Keratinocyte (primary cell): Measurements from ENCODE around the gene AKAP6. TPM values are rescaled to one million over a fixed set of nuclear protein-coding genes. Genes with fewer than 3 reads are reported as not detected.

Experiments used
- DNase-seq: peaks from one replicate; pipeline ENCODE4 v3.0.0-alpha.2; 2011; ENCODE audit warnings: low read depth, missing footprints, low spot score
- FAIRE-seq: peaks from 2 replicates; lab custom pipeline; 2011; peaks lifted over from hg19 to GRCh38; lab: Jason Lieb, UNC
- H2AFZ ChIP-seq: 2 replicates; pipeline ENCODE4 v1.6.0; 2012; ENCODE audit warnings: low read length, control low read depth, inconsistent platforms; ENCODE audit not compliant: control insufficient read depth
- H3K27ac ChIP-seq: 2 replicates; pipeline ENCODE4 v1.5.1; 2011; ENCODE audit warnings: low read length; ENCODE audit not compliant: control insufficient read depth, insufficient read depth
- H3K27me3 ChIP-seq: 3 replicates; pipeline ENCODE4 v1.6.0; 2011; ENCODE audit warnings: low read length; ENCODE audit not compliant: control insufficient read depth, insufficient read depth; ENCODE audit errors: extremely low read depth
- H3K36me3 ChIP-seq, 2 experiments: 2 replicates in 1 of 2; 3 replicates in 1 of 2; pipeline ENCODE4 v1.5.1; 2011; ENCODE audit warnings: low read length in 2 of 2, mild to moderate bottlenecking in 1 of 2; ENCODE audit not compliant: control insufficient read depth in 2 of 2, insufficient read depth in 2 of 2; ENCODE audit errors: extremely low read depth in 1 of 2
- H3K4me1 ChIP-seq: 3 replicates; pipeline ENCODE4 v1.5.1; 2011; ENCODE audit warnings: low read length; ENCODE audit not compliant: control insufficient read depth, insufficient read depth; ENCODE audit errors: extremely low read depth
- H3K4me2 ChIP-seq: 3 replicates; pipeline ENCODE4 v1.6.0; 2011; ENCODE audit warnings: low read depth, low read length; ENCODE audit not compliant: control insufficient read depth, insufficient read depth; ENCODE audit errors: extremely low read depth
- H3K4me3 ChIP-seq, 3 experiments: fragments of 200-600 bp in 1 of 3; sonication (generic) in 1 of 3; 2 replicates in 2 of 3; 3 replicates in 1 of 3; pipeline ENCODE4 v1.5.1; 2011 to 2016; ENCODE audit warnings: low read length in 3 of 3, mild to moderate bottlenecking in 3 of 3, control low read depth in 2 of 3, inconsistent platforms in 1 of 3, low read depth in 1 of 3, mixed read lengths in 1 of 3, mixed run types in 1 of 3, moderate library complexity in 1 of 3; ENCODE audit not compliant: control insufficient read depth in 2 of 3, insufficient read depth in 2 of 3; ENCODE audit errors: extremely low read depth in 1 of 3
- H3K79me2 ChIP-seq: 2 replicates; pipeline ENCODE4 v1.6.0; 2012; ENCODE audit warnings: low read length; ENCODE audit not compliant: control insufficient read depth, insufficient read depth
- H3K9ac ChIP-seq: 3 replicates; pipeline ENCODE4 v1.6.0; 2011; ENCODE audit warnings: low read length; ENCODE audit not compliant: control insufficient read depth, insufficient read depth; ENCODE audit errors: extremely low read depth
- H3K9me1 ChIP-seq: 3 replicates; pipeline ENCODE4 v1.6.0; 2011; ENCODE audit warnings: low read length; ENCODE audit not compliant: control insufficient read depth, insufficient read depth; ENCODE audit errors: extremely low read depth
- H3K9me3 ChIP-seq: 2 replicates; pipeline ENCODE4 v1.5.1; 2012; ENCODE audit warnings: low read depth, low read length; ENCODE audit not compliant: control insufficient read depth
- H4K20me1 ChIP-seq: 3 replicates; pipeline ENCODE4 v1.6.0; 2011; ENCODE audit warnings: low read length; ENCODE audit not compliant: control insufficient read depth, insufficient read depth; ENCODE audit errors: extremely low read depth
- EZH2 ChIP-seq: IDR thresholded peaks from one replicate; pipeline ENCODE4 v1.6.1; 2012; ENCODE audit warnings: inconsistent platforms, mild to moderate bottlenecking, low read length, moderate library complexity
- dilution Hi-C: fragments of 300-500 bp; cut with MboI; formaldehyde crosslinking; loops from one replicate; pipeline ENCODE4 v1.7.0; 2020; ENCODE audit warnings: low sequenced_read_pairs; ENCODE audit not compliant: extremely low pct_ligation_motif_present
- polyA plus RNA-seq, 5 experiments: library from polyadenylated mRNA; depleted of rRNA in 3 of 5; stranded (reverse) in 3 of 5; stranded (forward) in 1 of 5; unstranded in 1 of 5; fragments of >200 nt; gene quantifications; 1 replicate in 1 of 5; 2 replicates in 3 of 5; 3 replicates in 1 of 5; pipeline versions ENCODE4 v1.2.1 to v1.2.3, GENCODE V29; 2011 to 2012; ENCODE audit warnings: missing spikeins in 2 of 5, low read depth in 1 of 5, low replicate concordance in 1 of 5
- TF ChIP-seq, protein P1 (sequence below), 3 experiments: IDR thresholded peaks in 1 of 3; conservative IDR thresholded peaks in 1 of 3; optimal IDR thresholded peaks in 1 of 3; 2 replicates in 2 of 3; 3 replicates in 1 of 3; pipeline versions ENCODE3 to v1.5.1; 2011; ENCODE audit warnings: low read length in 3 of 3, mild to moderate bottlenecking in 3 of 3, moderate library complexity in 2 of 3, control low read depth in 1 of 3, inconsistent platforms in 1 of 3; ENCODE audit not compliant: insufficient read depth in 2 of 3; ENCODE audit errors: extremely low read depth in 1 of 3

AKAP6 gene
- polyA plus RNA-seq, 1 donor (not counting 4 experiments of a cell fraction or from before 2014, with no cell fraction given) = 2.0 TPM

DNA sequence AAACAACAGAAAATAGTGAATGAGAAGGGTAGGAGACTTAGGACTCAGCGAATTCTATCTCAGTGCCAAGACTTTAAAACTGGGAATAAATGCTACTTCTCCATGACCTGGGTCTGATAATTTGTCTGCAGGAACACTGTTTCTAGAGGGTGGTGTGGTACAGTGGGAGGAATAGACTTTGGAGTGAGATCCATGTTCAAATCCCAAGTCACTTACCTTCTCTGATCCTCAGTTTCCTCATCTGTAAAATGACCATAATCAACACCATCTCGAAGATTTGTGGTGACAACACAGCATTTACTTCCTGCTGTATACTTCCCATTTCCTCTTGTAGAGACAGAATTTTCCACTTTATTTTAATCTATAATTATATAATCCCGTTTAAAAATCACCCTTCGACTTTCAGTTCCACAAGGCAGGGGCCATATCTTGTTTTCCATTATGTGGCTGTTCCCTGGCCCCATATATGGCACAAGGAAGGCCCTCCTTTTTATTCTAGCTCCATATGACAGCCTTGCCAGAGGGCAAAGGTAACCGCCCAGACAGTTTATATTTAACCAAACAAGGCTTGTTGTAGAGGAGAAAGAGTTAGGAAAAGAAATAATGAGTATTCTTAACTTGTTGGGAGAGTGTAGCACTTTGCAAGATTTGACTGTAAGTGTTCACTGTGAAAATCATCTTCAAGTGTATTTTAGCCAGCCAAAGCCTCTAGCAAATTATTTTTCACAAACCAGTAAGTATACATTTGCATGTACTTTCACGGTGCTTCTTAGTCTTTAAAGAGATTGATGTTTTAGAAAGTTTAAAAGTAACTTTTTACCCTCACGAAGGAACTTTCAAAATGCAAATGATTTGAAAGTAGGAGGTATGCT, 243.1 kb downstream of the AKAP6 start:
- H3K79me2 ChIP-seq = no peaks in the 10 kb centered on the region
- DNase-seq (no peak), FAIRE-seq (no peak)
- no peaks in the 10 kb centered on the region for H3K36me3 ChIP-seq
- no peak overlapping the region for H3K4me2 ChIP-seq
- H3K4me1 ChIP-seq = peaks cover 3% of the 10 kb centered on the region
- H3K9ac ChIP-seq = no peak overlapping the region
- no peak overlapping the region for H3K4me3 ChIP-seq
- H4K20me1 ChIP-seq = no peaks in the 10 kb centered on the region
- no peak overlapping the region for H3K27ac ChIP-seq
- peaks cover 5% of the 10 kb centered on the region for H3K27me3 ChIP-seq
- H2AFZ ChIP-seq = no peak overlapping the region
- no peaks in the 10 kb centered on the region for H3K9me3 ChIP-seq
- dilution Hi-C loops = no loop called here
- no peaks in the 10 kb centered on the region for H3K9me1 ChIP-seq
- TF ChIP-seq EZH2 = no peak
- TF ChIP-seq, protein P1, sequence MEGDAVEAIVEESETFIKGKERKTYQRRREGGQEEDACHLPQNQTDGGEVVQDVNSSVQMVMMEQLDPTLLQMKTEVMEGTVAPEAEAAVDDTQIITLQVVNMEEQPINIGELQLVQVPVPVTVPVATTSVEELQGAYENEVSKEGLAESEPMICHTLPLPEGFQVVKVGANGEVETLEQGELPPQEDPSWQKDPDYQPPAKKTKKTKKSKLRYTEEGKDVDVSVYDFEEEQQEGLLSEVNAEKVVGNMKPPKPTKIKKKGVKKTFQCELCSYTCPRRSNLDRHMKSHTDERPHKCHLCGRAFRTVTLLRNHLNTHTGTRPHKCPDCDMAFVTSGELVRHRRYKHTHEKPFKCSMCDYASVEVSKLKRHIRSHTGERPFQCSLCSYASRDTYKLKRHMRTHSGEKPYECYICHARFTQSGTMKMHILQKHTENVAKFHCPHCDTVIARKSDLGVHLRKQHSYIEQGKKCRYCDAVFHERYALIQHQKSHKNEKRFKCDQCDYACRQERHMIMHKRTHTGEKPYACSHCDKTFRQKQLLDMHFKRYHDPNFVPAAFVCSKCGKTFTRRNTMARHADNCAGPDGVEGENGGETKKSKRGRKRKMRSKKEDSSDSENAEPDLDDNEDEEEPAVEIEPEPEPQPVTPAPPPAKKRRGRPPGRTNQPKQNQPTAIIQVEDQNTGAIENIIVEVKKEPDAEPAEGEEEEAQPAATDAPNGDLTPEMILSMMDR (optimal IDR thresholded peaks at IDR 0.05 in 1 of 3, IDR thresholded peaks at IDR 0.05 in 1 of 3, conservative IDR thresholded peaks at IDR 0.05 in 1 of 3; ENCODE audit: extremely low read depth in 1 of 3, insufficient read depth in 2 of 3, low read length in 3 of 3) = no peak

GRCh38 chr14:32572867-32573150, 243.7 kb downstream of the AKAP6 start:
- Histone ChIP-seq H3K4me3 (no peak overlapping the region), H4K20me1 (no peaks in the 10 kb centered on the region), H3K9me3 (no peaks in the 10 kb centered on the region), H3K9me1 (no peaks in the 10 kb centered on the region), H3K4me1 (peaks cover under 1% of the 10 kb centered on the region), H3K27me3 (peaks cover 5% of the 10 kb centered on the region), H3K36me3 (no peaks in the 10 kb centered on the region), H3K27ac (no peak overlapping the region), H3K4me2 (no peak overlapping the region), H3K9ac (no peak overlapping the region), H3K79me2 (no peaks in the 10 kb centered on the region), H2AFZ (no peak overlapping the region)
- FAIRE-seq (no peak), DNase-seq (no peak)
- TF ChIP-seq, protein P1 (optimal IDR thresholded peaks at IDR 0.05 in 1 of 3, IDR thresholded peaks at IDR 0.05 in 1 of 3, conservative IDR thresholded peaks at IDR 0.05 in 1 of 3; ENCODE audit: extremely low read depth in 1 of 3, insufficient read depth in 2 of 3, low read length in 3 of 3) = no peak
- dilution Hi-C loops = no loop called here
